HG03280 (cell line): ENCODE measurements around the gene MEG3.
"Not testable (repeated sequence)": the region's sequence is repeated elsewhere in the genome, so short reads cannot be mapped to it uniquely, and the experiment has no call there.

Source experiments
- ATAC-seq: cut with Tn5 transposase; IDR thresholded peaks from one replicate; pipeline ENCODE4 v1.9.1; 2021; ENCODE audit warnings: mild to moderate bottlenecking, moderate library complexity; ENCODE audit not compliant: unreplicated experiment

The MEG3 gene

GRCh38 chr14:100788517-100788916 lies 37.4 kb upstream of the MEG3 start:
- no peak for ATAC-seq

GRCh38 chr14:100788942-100789341 lies 37.0 kb upstream of the MEG3 start:
- ATAC-seq: no peak

- no peak for ATAC-seq
Measured at GRCh38 chr14:100789460-100790417, 36.2 kb upstream of the MEG3 start.

- ATAC-seq: no peak
Measured at GRCh38 chr14:100790502-100791347, 35.2 kb upstream of the MEG3 start.

- no peak for ATAC-seq
Measured at GRCh38 chr14:100791348-100791735, 34.6 kb upstream of the MEG3 start.

GRCh38 chr14:100791995-100792394 lies 33.9 kb upstream of the MEG3 start:
- ATAC-seq: no peak

- no peak for ATAC-seq
Measured at GRCh38 chr14:100796946-100797345, 29.0 kb upstream of the MEG3 start.

GRCh38 chr14:100800041-100800440 lies 25.9 kb upstream of the MEG3 start:
- no peak for ATAC-seq

- ATAC-seq: not testable (repeated sequence)
Measured at GRCh38 chr14:100801433-100801832, 24.5 kb upstream of the MEG3 start.

GRCh38 chr14:100802179-100802578 lies 23.7 kb upstream of the MEG3 start:
- ATAC-seq: no peak

- no peak for ATAC-seq
Measured at GRCh38 chr14:100802766-100803165, 23.2 kb upstream of the MEG3 start.

- ATAC-seq: no peak
Measured at GRCh38 chr14:100803226-100803625, 22.7 kb upstream of the MEG3 start.

- no peak for ATAC-seq
Measured at GRCh38 chr14:100803676-100804075, 22.2 kb upstream of the MEG3 start.

GRCh38 chr14:100804138-100804537 lies 21.8 kb upstream of the MEG3 start:
- no peak for ATAC-seq

- ATAC-seq: no peak
Measured at GRCh38 chr14:100804558-100805309, 21.2 kb upstream of the MEG3 start.

GRCh38 chr14:100806386-100806785 lies 19.5 kb upstream of the MEG3 start:
- ATAC-seq: no peak

- ATAC-seq: no peak
Measured at GRCh38 chr14:100807496-100807895, 18.4 kb upstream of the MEG3 start.

GRCh38 chr14:100807979-100808734 lies 17.8 kb upstream of the MEG3 start:
- ATAC-seq: no peak

GRCh38 chr14:100810435-100810834 lies 15.5 kb upstream of the MEG3 start:
- ATAC-seq: no peak

- ATAC-seq: no peak
Measured at GRCh38 chr14:100810861-100811461, 15.0 kb upstream of the MEG3 start.
